GM18868 (cell line): ENCODE measurements around the gene MED25.

Experiments
- ATAC-seq: cut with Tn5 transposase; IDR thresholded peaks from one replicate; pipeline ENCODE4 v1.9.1; 2021; ENCODE audit warnings: mild to moderate bottlenecking, moderate library complexity; ENCODE audit not compliant: unreplicated experiment

The MED25 gene

DNA sequence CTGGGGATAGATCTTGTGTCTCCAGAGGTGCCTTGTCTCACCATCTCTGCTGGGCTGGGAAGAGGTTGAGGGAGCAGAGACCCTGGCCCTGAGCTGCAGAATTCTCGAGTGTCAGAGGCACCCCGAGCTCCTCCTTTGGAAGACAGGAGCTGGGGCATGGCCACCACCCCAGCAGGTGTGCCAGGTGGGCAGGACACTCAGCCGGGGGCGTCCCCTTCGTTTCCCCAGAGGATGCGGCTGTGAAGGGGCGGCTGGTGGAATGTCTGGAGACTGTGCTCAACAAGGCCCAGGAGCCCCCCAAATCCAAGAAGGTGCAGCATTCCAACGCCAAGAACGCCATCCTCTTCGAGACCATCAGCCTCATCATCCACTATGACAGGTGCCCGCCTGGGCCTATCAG, 19.5 kb upstream of the MED25 start:
- no peak for ATAC-seq

DNA sequence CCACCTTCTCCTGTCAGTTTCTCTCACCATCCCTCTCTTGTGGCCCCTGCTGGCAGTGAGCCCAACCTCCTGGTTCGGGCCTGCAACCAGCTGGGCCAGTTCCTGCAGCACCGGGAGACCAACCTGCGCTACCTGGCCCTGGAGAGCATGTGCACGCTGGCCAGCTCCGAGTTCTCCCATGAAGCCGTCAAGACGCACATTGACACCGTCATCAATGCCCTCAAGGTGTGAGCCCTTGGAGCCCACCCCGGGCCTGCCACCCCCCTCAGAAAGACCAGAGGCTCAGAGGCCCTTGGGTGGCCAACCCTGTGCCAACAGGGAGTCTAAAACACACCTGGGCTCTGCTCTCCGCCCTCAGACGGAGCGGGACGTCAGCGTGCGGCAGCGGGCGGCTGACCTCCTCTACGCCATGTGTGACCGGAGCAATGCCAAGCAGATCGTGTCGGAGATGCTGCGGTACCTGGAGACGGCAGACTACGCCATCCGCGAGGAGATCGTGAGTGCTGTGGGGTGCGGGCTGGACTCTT, 18.8 kb upstream of the MED25 start:
- no peak for ATAC-seq

DNA sequence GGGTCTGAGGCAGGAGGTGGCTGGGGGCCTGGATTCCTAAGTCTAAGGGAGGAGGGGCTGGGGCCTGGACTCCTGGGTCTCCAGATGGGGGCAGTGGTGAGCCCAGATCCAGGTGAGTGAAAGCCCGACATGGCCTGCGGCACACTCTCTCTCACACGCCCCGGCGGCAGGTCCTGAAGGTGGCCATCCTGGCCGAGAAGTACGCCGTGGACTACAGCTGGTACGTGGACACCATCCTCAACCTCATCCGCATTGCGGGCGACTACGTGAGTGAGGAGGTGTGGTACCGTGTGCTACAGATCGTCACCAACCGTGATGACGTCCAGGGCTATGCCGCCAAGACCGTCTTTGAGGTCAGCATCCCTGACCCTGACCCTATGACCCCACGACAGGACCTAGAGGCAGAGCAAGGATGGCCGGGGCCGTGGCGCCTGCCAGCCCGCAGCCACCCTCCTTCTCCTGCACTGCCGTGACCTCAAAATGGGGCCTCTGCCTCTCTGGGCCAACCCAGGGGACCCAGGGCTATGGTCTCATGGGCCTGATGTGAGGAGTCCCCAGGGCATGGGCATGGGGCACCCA, 18.2 kb upstream of the MED25 start:
- no peak for ATAC-seq

DNA sequence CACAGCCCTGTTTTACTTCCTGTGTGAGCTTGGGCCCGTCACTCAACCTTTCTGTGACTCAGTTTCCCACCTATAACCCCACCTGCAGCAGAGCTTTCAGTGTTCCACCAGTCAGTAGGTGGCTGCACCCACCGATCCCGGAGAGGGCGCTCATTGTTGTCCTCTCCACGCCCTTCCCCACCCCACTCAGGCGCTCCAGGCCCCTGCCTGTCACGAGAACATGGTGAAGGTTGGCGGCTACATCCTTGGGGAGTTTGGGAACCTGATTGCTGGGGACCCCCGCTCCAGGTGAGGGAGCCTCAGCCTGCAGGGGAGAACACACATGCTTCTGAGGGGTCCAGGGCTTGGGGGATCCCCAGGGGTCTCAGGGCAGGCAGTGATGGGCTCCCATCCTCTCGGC, 17.3 kb upstream of the MED25 start:
- ATAC-seq = no peak

DNA sequence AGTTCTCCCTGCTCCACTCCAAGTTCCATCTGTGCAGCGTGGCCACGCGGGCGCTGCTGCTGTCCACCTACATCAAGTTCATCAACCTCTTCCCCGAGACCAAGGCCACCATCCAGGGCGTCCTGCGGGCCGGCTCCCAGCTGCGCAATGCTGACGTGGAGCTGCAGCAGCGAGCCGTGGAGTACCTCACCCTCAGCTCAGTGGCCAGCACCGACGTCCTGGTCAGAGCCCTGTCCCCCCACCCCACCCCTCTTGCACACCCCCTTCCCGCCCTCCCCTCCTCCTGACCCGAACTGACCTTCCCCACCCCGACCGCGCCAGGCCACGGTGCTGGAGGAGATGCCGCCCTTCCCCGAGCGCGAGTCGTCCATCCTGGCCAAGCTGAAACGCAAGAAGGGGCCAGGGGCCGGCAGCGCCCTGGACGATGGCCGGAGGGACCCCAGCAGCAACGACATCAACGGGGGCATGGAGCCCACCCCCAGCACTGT, 16.6 kb upstream of the MED25 start:
- no peak for ATAC-seq

DNA sequence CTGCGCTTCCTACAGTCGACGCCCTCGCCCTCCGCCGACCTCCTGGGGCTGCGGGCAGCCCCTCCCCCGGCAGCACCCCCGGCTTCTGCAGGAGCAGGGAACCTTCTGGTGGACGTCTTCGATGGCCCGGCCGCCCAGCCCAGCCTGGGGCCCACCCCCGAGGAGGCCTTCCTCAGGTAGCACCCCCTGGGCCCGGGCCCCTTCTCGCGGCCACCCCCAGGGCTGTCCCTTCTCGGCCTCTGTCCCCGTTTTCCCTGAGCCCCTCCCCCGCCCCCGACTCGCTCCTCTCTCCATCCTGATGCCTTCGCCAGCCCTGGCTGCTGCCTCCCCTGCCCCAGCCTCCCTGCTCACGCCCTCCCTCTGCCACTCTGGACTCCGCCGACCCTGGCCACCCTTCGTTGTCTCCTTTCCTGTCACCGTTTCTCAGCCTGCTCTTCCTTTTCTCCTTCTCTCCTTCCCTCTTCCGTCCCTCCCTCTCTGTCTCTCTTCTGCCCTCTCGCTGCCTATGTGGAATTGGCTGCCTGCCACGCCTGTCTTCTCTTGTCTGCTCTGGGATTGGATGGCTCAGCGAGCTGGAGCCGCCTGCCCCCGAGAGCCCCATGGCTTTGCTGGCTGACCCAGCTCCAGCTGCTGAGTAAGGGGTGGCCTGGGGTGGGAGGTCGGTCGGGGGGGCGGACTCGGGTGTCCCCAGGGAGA, 16.0 kb upstream of the MED25 start:
- no peak for ATAC-seq

DNA sequence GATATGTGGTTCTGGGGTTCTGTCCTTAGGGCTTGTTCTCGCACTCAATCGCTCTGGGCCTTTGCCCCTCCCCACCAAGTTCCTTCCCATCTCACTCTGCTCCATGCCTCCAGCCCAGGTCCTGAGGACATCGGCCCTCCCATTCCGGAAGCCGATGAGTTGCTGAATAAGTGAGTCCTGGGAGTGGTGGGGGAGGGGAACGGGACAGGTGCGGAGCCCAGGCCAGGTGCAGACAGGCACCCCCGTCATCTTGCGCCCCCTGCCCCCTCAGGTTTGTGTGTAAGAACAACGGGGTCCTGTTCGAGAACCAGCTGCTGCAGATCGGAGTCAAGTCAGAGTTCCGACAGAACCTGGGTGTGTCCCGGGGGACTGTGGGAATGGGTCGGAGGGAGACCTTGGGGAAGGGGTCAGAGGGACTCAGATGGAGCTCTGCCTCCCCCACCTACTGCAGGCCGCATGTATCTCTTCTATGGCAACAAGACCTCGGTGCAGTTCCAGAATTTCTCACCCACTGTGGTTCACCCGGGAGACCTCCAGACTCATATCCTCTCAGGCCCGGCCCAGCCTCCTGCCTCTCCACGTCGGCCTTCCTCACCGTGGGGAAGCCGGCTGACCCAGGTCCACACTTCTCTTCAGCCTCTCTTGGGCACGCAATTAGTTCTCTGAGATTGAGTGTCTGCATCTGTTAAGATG, 15.1 kb upstream of the MED25 start:
- no peak for ATAC-seq

DNA sequence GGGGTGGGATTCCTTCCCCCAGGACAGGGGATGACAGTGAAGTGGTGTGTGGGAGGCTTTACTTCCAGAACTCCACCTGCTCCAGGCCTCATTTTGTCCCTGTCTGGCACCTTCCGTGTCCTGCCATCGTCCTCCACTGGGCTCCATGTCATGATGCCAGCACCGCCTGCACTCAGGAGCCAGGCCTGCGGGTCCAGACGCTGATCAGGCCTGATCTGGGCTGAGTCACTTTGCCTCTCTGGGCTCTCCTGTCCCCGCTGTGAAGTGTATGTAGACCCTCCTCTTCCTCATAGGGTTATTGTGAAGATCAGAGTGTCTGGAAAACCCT, 14.6 kb upstream of the MED25 start:
- ATAC-seq = no peak

DNA sequence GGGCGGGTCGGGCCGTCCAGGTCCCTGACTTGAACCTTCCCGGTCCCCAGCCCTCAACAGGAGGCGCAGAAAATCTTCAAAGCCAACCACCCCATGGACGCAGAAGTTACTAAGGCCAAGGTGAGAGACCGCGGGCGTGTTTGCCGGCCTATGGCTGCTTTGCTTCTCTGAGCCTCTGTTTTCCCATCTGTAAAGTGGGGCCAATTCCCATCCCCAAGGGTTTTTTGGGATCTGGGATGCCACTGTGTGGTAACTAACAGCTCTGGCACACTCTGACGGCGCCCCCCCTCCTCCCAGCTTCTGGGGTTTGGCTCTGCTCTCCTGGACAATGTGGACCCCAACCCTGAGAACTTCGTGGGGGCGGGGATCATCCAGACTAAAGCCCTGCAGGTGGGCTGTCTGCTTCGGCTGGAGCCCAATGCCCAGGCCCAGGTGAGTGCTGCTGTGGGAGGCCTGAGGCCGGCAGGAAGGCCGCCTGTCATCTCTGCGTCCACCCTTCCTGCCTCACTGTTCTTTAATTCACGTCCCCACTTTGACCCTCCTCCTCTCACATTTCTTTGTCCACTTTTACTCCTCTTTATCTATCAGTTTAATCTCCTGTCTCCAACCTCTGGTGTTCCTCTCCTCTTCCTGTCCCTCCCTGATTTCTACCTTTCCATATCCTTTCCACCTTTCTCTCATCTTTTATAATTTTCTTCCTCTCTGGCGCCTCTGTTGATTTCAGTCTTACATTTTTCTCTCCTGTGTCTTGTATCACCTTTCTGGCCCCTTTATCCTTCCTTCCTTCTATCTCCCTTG, 12.1 kb upstream of the MED25 start:
- ATAC-seq = no peak

DNA sequence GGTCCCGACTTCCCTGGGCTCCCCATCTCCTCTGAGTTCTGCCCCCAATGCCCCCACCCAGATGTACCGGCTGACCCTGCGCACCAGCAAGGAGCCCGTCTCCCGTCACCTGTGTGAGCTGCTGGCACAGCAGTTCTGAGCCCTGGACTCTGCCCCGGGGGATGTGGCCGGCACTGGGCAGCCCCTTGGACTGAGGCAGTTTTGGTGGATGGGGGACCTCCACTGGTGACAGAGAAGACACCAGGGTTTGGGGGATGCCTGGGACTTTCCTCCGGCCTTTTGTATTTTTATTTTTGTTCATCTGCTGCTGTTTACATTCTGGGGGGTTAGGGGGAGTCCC, 11.5 kb upstream of the MED25 start:
- no peak for ATAC-seq

DNA sequence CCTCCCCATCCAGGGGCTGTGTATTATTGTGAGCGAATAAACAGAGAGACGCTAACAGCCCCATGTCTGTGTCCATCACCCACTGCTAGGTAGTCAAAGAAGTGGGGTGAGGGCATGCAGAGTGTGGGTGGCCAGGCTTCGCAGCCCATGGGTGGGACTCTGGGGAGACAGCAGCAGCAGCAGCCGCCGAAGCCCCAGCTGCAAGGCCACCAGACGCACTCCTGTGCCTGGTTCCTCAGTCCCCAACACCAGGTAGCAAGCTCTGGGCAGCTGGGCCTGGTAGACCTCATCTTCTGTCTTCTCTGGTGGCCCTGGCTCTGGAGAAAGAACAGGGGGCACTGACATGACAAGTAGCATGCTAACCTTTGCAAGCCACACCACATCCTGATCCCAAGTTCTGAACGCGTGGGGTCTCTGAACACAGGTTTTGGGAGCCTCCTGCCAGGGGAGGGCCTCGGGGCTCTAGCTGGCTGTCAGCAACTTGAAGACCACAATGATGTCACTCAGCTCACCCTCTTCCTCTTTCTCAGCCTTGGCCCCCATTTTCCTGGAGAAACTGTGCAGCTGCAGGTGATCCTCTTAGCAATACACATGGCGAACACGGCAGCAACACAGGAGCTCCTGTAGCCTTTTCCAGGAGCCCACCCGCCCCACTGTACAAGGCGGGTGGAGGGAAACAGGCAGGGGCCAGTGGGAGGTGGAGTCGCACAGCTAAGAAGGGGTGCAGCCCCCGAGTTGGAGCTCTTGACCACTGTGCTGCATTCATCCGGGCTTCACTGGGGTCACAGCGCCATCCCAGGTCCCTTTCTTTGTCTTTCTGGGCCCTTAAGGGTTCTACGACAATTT, 10.8 kb upstream of the MED25 start:
- ATAC-seq = no peak

DNA sequence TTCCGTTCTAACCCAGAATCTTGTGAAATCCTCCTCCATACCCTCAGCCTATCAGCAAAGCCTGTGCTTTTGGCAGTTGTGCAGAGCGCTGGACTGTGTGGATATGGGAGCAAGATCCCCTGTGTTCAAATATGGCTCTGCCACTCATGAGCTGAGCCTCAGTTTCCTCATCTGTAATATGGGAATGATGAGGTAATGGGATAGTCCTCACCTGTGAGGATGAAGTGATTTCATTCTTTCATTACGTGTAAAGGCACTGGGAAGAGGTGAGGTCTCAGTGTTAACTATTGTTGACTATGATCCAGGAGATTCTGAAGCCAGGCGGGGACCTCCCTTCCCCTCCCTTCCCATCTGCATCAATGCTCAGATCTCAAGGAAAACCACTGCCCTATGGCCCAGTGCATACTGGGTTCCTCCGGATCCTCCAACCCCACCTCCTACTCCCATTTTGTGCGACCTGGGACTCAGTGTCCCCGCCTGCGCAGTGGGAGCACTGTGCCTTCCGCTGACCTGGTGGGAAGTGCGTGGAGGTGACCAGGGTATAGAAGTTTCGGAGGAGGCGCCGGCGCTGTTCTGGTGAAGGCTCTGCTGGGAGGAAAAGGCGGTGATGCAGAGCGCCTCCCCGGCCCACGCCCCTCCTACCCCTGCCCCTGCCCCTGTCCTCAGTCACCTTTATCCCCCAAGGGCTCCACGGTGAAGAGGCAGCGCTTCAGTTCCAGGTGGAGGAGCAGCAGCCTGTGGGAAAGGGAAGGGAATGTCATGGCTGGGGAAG, 10.0 kb upstream of the MED25 start:
- ATAC-seq = no peak

DNA sequence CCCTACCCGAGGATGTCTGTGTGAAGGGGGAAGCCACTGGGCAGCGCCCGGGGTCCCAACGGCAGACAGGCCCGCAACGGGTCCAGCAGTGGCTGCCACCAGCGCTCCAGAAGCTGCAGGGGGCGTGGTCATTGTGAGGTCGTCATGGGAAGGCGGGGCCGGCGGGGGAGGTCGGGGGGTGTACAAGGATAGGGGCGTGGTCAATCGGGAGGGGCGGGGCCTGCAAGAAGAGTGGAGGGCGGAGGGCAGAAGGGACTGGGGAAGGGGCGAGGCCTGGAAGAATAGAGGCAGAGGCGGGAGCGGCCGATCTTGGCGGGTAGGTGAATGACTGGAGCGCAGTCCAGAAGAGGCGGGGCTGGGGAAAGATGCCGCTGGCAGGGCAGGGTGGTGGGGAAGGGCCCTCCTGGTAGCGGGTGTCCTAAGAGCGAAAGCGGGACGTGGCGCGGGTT, 9.4 kb upstream of the MED25 start:
- no peak for ATAC-seq

DNA sequence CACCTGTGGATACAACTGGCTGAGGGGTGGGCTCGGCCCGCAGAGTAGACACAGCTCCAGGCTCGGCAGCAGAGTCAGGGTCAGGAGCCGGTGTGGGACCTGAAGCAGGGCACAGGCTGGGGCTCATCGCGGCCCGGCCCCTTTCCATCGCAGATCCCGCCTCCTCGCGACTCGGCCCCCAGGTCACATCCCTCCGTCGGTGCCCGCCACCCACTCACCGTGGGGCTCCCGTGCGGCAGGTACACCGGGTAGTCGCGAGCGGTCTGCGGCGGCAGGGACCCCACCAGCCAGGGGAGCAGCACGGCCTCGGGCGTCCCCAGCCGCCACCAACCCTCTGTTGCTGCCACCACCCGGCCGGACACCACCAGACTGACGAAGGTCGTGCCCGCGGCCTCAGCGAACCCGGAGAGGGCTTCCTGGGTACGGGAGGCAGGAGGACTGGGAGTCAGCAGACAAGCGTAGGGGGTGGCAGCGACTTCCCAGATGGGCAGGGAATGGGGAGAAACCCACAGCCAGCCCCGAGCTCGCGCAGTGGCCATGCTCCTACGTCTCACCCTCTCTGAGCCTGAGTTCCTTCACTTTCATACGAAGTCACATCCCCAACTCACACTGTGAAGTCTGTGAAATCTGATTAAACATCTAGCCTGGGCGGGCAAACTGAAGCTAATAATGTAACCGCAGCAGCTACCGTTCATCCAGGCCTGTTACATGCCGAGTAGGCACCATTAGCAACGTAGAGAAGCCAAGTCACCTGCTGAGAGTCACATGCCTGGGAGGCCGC, 8.7 kb upstream of the MED25 start:
- no peak for ATAC-seq

DNA sequence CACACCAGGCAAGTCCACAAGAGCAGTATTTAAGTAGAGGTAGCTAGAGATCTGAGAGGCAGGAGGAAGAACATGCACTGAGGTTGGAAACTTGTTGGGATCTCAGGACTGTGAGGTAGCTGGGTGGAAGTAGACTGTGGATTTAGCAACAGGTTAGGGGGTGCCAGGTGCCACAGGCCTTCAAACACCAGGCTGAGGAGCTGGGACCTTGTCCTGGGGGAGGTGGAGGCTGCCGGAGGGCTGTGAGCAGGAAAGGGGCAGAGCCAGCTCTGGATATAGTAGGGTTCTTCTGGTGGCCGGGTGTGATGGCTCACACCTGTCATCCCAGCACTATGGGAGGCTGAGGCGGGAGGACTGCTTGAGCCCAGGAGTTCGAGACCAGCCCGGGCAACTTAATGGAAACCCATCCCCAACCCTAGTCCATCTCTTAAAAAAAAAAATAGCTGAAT, 8.1 kb upstream of the MED25 start:
- ATAC-seq = no peak

DNA sequence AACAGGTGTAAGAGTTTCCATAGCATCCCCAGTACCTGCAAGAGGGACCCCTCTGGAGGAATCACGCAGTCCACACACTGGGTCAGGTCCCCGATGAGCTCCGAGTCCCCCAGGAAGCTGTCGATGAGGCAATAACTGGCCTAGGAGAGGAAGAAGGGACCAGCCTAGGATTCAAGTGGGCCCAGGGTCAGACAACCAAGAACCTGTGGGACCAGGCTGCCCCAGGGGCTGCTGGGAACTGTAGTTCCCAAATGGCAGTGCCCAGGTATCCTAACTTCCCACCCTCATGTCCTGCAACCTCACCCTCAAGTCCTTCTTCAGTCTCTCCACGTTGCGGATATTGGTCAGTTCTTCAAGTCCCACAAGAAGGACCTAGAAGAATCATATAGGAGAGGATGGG, 6.8 kb upstream of the MED25 start:
- ATAC-seq = no peak

DNA sequence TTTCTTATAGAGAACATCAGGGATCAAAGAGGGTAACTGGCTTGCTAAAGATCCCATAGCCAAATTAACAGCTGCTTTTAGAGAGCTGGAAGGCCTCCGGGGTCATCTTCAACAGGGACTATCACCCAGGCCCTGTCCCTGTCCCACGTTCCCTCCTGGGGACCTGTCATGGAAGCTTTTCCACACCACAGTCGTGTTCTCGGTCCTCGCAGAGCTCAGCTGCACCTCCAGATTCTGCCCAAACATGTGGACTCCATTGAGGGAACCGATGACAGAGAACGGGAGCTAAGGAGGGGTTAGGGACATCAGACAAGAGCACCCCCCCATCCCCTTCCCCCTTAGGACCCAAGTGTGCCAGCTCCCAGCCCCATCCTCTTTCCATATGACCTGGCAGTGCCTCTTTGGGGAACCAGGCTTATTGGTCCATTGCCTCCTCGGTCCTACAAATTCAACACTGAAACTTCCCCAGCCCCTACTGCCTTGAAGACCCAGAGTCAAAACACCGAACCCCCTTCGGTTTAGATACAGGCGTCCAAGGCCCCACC, 5.6 kb upstream of the MED25 start:
- ATAC-seq = no peak

DNA sequence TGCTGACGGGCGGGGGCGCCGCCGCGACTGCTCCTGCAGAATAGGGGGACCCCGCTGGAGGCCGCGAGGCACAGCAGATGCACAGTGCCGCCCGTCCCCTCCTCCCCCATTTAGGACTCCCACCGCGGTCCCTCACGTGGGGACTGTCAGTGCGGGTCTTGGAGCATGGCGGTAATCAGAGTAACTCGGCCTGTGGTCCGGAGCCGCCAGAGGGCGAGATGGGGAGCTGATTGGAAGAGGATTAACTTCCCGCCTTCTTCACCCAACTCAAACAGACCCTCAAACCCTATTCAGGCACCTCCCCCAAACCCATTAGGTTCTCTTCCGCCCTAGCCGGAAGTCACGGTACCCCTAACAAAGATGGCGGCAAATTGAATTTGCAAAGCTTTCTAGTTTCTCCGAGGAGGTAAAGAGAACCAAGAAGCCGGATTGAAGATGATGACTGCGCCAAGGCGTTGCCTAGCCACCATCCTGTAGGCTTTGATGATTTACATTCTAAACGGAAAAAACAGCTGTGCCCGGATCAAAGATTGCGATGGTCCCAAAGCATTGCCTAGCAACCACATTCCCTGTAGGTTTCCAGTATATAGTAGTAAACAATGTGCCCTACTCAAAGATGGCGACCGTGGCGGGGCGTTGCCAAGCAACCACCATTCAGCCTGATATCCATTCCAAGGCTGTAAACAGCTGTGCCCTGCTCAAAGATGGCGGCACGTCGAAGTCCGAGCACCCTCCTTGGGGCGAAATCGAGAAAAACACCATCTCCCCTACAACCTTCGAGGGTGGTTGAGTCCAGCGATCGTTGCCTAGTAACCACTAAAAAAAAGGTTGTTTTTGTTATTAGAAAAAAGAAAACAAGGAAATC, 4.9 kb upstream of the MED25 start, which contains the start of gene FUZ:
FUZ (minus strand) TSS at position 296 of the 865 bp plus-strand sequence; CDS start at position 110, 186 bp downstream.
- ATAC-seq = peak; percentile 66
